HepG2 (cell line): ENCODE measurements around the gene COA4. TPM values are rescaled to one million over a fixed set of nuclear protein-coding genes. Genes with fewer than 3 reads are reported as not detected.

Experiments
- CENPT ChIP-seq: sonication (generic); formaldehyde crosslinking; IDR thresholded peaks from 2 replicates; pipeline ENCODE4 v1.8.0; 2022; ENCODE audit warnings: low read depth, mild to moderate bottlenecking, moderate library complexity, missing genetic modification reagents
- EHMT2 ChIP-seq: fragments of 200-600 bp; sonication (generic); IDR thresholded peaks from 2 replicates; pipeline ENCODE4 v1.7.0; 2017; ENCODE audit warnings: antibody characterized with exemption, low read depth, low read length, borderline replicate concordance
- FOXJ3 ChIP-seq: sonication (generic); formaldehyde crosslinking; IDR thresholded peaks from 2 replicates; pipeline ENCODE4 v1.4.0; 2020; ENCODE audit warnings: missing genetic modification reagents, mild to moderate bottlenecking, borderline replicate concordance
- KDM3A ChIP-seq: IDR thresholded peaks from 2 replicates; pipeline ENCODE4 v1.6.1; 2018; ENCODE audit warnings: low read depth, missing compliant biosample characterization
- MEF2D ChIP-seq: sonication (generic); formaldehyde crosslinking; IDR thresholded peaks from 2 replicates; pipeline ENCODE4 v1.5.1; 2020; ENCODE audit warnings: mild to moderate bottlenecking, missing genetic modification reagents
- MIXL1 ChIP-seq: IDR thresholded peaks from 2 replicates; pipeline ENCODE4 v1.6.1; 2016
- MYNN ChIP-seq: sonication (generic); formaldehyde crosslinking; IDR thresholded peaks from 2 replicates; pipeline ENCODE4 v1.4.0; 2020; ENCODE audit warnings: mild to moderate bottlenecking, low read depth, missing genetic modification reagents
- ZBTB8A ChIP-seq: sonication (generic); formaldehyde crosslinking; IDR thresholded peaks from 2 replicates; pipeline ENCODE4 v1.4.0; 2020; ENCODE audit warnings: mild to moderate bottlenecking, low read depth, missing genetic modification reagents, borderline replicate concordance
- ZNF431 ChIP-seq: sonication (generic); formaldehyde crosslinking; IDR thresholded peaks from 2 replicates; pipeline ENCODE4 v1.9.0; 2022; ENCODE audit warnings: missing genetic modification reagents, low read depth, mild to moderate bottlenecking, borderline replicate concordance
- ZNF556 ChIP-seq: sonication (generic); formaldehyde crosslinking; IDR thresholded peaks from 2 replicates; pipeline ENCODE4 v1.4.0; 2020; ENCODE audit warnings: mild to moderate bottlenecking, missing genetic modification reagents, borderline replicate concordance
- ZNF678 ChIP-seq: sonication (generic); formaldehyde crosslinking; IDR thresholded peaks from 2 replicates; pipeline ENCODE4 v1.4.0; 2020; ENCODE audit warnings: mild to moderate bottlenecking, missing genetic modification reagents
- ZNF75D ChIP-seq: sonication (generic); formaldehyde crosslinking; IDR thresholded peaks from 2 replicates; pipeline ENCODE4 v1.8.1; 2023; ENCODE audit warnings: missing genetic modification reagents, mild to moderate bottlenecking, borderline replicate concordance
- ZNF790 ChIP-seq: sonication (generic); formaldehyde crosslinking; IDR thresholded peaks from 2 replicates; pipeline ENCODE4 v1.8.0; 2022; ENCODE audit warnings: missing genetic modification reagents, mild to moderate bottlenecking, borderline replicate concordance
- polyA plus RNA-seq, 8 experiments: library from polyadenylated mRNA; depleted of rRNA in 3 of 8; stranded (reverse) in 7 of 8; unstranded in 1 of 8; fragments of >200 nt; fragmentation: Illumina TruSeq in 4 of 8; extraction: Trizol in 4 of 8; gene quantifications; 2 replicates each; pipeline versions ENCODE4 v1.2.1 to v1.2.3, GENCODE V29; 2011 to 2016; ENCODE audit warnings: low read depth in 4 of 8, missing spikeins in 1 of 8, mixed read lengths in 1 of 8; ENCODE audit not compliant: insufficient read depth in 1 of 8
- total RNA-seq, 5 experiments: library from RNA; depleted of rRNA; stranded (reverse); fragments of >200 nt; fragmentation: Illumina TruSeq; extraction: Trizol; gene quantifications; 2 replicates each; pipeline ENCODE4 v1.2.3, GENCODE V29; 2016; ENCODE audit warnings: low read depth in 1 of 5
- TF ChIP-seq, protein P1 (sequence below): sonication (generic); formaldehyde crosslinking; IDR thresholded peaks from 2 replicates; pipeline ENCODE4 v1.8.0; 2022; ENCODE audit warnings: low read depth, missing genetic modification reagents
- TF ChIP-seq, protein P2 (sequence below): sonication (generic); formaldehyde crosslinking; IDR thresholded peaks from 2 replicates; pipeline ENCODE4 v1.4.0; 2020; ENCODE audit warnings: missing genetic modification reagents, borderline replicate concordance
- TF ChIP-seq, protein P3 (sequence below): sonication (generic); formaldehyde crosslinking; IDR thresholded peaks from 2 replicates; pipeline ENCODE4 v1.5.0; 2020; ENCODE audit warnings: missing genetic modification reagents
- TF ChIP-seq, protein P4 (sequence below): sonication (generic); formaldehyde crosslinking; IDR thresholded peaks from 2 replicates; pipeline ENCODE4 v1.4.0; 2020; ENCODE audit warnings: missing genetic modification reagents
- TF ChIP-seq, protein P5 (sequence below): IDR thresholded peaks from 2 replicates; pipeline ENCODE4 v1.6.1; 2016; ENCODE audit warnings: missing genetic modification reagents, missing compliant biosample characterization

The COA4 gene
- total and polyA plus RNA-seq, 2 of the 13 experiments (the other 11 are each of a cell fraction or from before 2014, with no cell fraction given), result 107 to 109 TPM

DNA sequence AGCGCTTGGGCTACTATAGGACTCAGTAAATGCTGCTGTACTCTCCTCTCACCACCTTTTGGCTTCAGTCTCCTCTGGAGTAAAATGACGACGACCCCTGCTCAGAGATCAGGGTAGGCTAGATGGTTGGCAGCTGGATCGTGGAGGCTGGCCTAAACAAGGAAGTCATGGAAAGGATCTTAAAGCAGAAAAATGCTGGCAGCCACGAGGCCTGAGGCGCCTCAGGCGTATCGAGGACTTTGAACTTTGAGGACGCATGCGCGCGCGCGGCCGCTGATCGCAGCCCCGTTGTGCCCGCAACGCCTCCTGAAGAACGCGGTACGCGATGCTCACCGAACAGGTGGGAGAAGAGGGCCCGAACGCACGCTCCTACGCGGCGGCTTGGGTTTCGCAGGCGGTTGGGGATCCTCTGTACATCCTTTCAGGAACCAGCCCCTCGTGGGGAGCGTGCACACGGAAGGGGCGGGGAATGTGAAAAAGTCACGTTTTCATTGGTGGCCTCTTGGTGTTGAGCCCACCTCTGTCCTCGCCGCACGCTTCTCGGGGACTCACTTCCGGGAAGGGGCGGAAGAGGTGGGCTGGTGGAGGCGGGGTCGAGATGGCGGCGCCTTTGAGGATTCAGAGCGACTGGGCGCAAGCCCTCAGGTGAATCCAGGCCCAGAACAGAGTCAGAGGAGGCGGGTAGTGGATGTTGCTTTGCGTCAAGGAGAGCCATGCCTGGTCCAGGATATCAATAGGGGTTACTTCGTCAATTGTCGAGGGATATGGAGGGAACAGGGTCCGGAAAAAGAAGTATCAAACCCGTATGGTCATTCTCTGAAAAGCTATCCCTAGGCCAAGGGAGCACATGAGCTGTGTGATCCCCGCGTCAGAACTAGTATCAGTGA is at the start of gene COA4, which contains the start of gene PAAF1 (continued):
- TF ChIP-seq, protein P1, sequence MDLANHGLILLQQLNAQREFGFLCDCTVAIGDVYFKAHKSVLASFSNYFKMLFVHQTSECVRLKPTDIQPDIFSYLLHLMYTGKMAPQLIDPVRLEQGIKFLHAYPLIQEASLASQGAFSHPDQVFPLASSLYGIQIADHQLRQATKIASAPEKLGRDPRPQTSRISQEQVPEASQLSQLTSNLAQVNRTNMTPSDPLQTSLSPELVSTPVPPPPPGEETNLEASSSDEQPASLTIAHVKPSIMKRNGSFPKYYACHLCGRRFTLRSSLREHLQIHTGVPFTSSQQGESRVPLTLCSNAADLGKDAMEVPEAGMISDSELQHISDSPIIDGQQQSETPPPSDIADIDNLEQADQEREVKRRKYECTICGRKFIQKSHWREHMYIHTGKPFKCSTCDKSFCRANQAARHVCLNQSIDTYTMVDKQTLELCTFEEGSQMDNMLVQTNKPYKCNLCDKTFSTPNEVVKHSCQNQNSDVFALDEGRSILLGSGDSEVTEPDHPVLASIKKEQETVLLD (CRISPR knock-in tag), result no peak
- TF ChIP-seq ZBTB8A (CRISPR knock-in tag) (peak; percentile 63; the same call in 1 of the 2 replicates), FOXJ3 (CRISPR knock-in tag) (no peak), MIXL1 (CRISPR knock-in tag) (peak; percentile 39; the same call in 1 of the 2 replicates), MYNN (CRISPR knock-in tag) (peak; percentile 87; the same call in 1 of the 2 replicates), KDM3A (CRISPR knock-in tag) (peak; percentile 93), CENPT (CRISPR knock-in tag) (peak; percentile 72; the same call in 1 of the 2 replicates), ZNF678 (CRISPR knock-in tag) (no peak), EHMT2 (no peak), ZNF790 (CRISPR knock-in tag) (no peak), ZNF431 (CRISPR knock-in tag) (0 out of 2 replicates have a peak, but pooled peaks have one; percentile 22), ZNF556 (CRISPR knock-in tag) (peak; percentile 88; the same call in 1 of the 2 replicates), MEF2D (CRISPR knock-in tag) (peak; percentile 83; the same call in 1 of the 2 replicates), ZNF75D (CRISPR knock-in tag) (no peak)
- TF ChIP-seq, protein P2, sequence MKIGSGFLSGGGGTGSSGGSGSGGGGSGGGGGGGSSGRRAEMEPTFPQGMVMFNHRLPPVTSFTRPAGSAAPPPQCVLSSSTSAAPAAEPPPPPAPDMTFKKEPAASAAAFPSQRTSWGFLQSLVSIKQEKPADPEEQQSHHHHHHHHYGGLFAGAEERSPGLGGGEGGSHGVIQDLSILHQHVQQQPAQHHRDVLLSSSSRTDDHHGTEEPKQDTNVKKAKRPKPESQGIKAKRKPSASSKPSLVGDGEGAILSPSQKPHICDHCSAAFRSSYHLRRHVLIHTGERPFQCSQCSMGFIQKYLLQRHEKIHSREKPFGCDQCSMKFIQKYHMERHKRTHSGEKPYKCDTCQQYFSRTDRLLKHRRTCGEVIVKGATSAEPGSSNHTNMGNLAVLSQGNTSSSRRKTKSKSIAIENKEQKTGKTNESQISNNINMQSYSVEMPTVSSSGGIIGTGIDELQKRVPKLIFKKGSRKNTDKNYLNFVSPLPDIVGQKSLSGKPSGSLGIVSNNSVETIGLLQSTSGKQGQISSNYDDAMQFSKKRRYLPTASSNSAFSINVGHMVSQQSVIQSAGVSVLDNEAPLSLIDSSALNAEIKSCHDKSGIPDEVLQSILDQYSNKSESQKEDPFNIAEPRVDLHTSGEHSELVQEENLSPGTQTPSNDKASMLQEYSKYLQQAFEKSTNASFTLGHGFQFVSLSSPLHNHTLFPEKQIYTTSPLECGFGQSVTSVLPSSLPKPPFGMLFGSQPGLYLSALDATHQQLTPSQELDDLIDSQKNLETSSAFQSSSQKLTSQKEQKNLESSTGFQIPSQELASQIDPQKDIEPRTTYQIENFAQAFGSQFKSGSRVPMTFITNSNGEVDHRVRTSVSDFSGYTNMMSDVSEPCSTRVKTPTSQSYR (CRISPR knock-in tag), result no peak; the same call in 1 of the 2 replicates
- TF ChIP-seq, protein P3, sequence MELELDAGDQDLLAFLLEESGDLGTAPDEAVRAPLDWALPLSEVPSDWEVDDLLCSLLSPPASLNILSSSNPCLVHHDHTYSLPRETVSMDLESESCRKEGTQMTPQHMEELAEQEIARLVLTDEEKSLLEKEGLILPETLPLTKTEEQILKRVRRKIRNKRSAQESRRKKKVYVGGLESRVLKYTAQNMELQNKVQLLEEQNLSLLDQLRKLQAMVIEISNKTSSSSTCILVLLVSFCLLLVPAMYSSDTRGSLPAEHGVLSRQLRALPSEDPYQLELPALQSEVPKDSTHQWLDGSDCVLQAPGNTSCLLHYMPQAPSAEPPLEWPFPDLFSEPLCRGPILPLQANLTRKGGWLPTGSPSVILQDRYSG (CRISPR knock-in tag), result no peak
- TF ChIP-seq, protein P4, sequence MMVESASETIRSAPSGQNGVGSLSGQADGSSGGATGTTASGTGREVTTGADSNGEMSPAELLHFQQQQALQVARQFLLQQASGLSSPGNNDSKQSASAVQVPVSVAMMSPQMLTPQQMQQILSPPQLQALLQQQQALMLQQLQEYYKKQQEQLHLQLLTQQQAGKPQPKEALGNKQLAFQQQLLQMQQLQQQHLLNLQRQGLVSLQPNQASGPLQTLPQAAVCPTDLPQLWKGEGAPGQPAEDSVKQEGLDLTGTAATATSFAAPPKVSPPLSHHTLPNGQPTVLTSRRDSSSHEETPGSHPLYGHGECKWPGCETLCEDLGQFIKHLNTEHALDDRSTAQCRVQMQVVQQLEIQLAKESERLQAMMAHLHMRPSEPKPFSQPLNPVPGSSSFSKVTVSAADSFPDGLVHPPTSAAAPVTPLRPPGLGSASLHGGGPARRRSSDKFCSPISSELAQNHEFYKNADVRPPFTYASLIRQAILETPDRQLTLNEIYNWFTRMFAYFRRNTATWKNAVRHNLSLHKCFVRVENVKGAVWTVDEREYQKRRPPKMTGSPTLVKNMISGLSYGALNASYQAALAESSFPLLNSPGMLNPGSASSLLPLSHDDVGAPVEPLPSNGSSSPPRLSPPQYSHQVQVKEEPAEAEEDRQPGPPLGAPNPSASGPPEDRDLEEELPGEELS, result peak; percentile 39; the same call in 1 of the 2 replicates
- TF ChIP-seq, protein P5, sequence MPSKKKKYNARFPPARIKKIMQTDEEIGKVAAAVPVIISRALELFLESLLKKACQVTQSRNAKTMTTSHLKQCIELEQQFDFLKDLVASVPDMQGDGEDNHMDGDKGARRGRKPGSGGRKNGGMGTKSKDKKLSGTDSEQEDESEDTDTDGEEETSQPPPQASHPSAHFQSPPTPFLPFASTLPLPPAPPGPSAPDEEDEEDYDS (CRISPR knock-in tag), result peak; percentile 84
